B cell (primary cell): Measurements from ENCODE around the gene SARM1. TPM values are rescaled to one million over a fixed set of nuclear protein-coding genes. Genes with fewer than 3 reads are reported as not detected.

Experiments
- ATAC-seq: fragments of 200-7000 bp; cut with Tn5 transposase; one replicate; pipeline ENCODE4 v1.10.0; 2021; ENCODE audit warnings: low read depth, mild to moderate bottlenecking, moderate number of reproducible peaks, moderate library complexity
- CTCF ChIA-PET: fragments of 350-600 bp; sonication (Branson Sonifier 250); formaldehyde crosslinking; loops from one replicate; lab custom pipeline; 2021; ENCODE audit warnings: antibody characterized with exemption, inconsistent platforms; lab: Charles Lee
- POLR2A ChIA-PET: fragments of 350-600 bp; sonication (Branson Sonifier 250); formaldehyde crosslinking; loops from one replicate; lab custom pipeline; 2021; ENCODE audit warnings: antibody characterized with exemption; lab: Charles Lee
- DNase-seq: peaks from one replicate; pipeline ENCODE4 v3.0.0; 2013
- H2AFZ ChIP-seq: 2 replicates; pipeline ENCODE4 v1.6.1; 2012; ENCODE audit warnings: mild to moderate bottlenecking, low read depth, low read length; ENCODE audit not compliant: insufficient read depth, poor library complexity, severe bottlenecking
- H3K27ac ChIP-seq, 2 donors: 1 replicate in 1 of 2; 2 replicates in 1 of 2; pipeline ENCODE4 v1.5.1; 2012 to 2013; ENCODE audit warnings: low read length in 2 of 2, mild to moderate bottlenecking in 2 of 2, moderate library complexity in 1 of 2
- H3K27me3 ChIP-seq, 4 experiments: fragments of 200-600 bp in 1 of 4; sonication (generic) in 1 of 4; replicated peaks in 1 of 4; 1 replicate in 2 of 4; 2 replicates in 2 of 4; pipeline versions ENCODE4 v1.6.1 to v1.7.0; 2013 to 2016; ENCODE audit warnings: low read length in 3 of 4, mild to moderate bottlenecking in 2 of 4, mixed read lengths in 1 of 4, moderate library complexity in 1 of 4; ENCODE audit not compliant: insufficient read depth in 4 of 4, control insufficient read depth in 3 of 4; ENCODE audit errors: control extremely low read depth in 1 of 4
- H3K36me3 ChIP-seq, 2 experiments: replicated peaks in 1 of 2; 1 replicate in 1 of 2; 2 replicates in 1 of 2; pipeline versions ENCODE4 v1.6.1 to v1.7.1; 2013; ENCODE audit warnings: low read length in 1 of 2; ENCODE audit not compliant: insufficient read depth in 2 of 2, control insufficient read depth in 1 of 2; ENCODE audit errors: control extremely low read depth in 1 of 2, extremely low read depth in 1 of 2
- H3K4me1 ChIP-seq, 2 donors: fragments of 200-600 bp in 1 of 2; sonication (generic) in 1 of 2; 1 replicate in 1 of 2; 2 replicates in 1 of 2; pipeline versions ENCODE4 v1.5.1 to v1.6.1; 2013 to 2017; ENCODE audit warnings: low read length in 2 of 2; ENCODE audit not compliant: control insufficient read depth in 2 of 2, insufficient read depth in 2 of 2
- H3K4me2 ChIP-seq: replicated peaks from 2 replicates; pipeline ENCODE3; 2012; ENCODE audit warnings: mild to moderate bottlenecking, low read depth, low read length; ENCODE audit not compliant: poor library complexity, severe bottlenecking
- H3K4me3 ChIP-seq, 5 experiments: fragments of 200-600 bp in 1 of 5; sonication (generic) in 1 of 5; 1 replicate in 3 of 5; 2 replicates in 2 of 5; pipeline versions ENCODE4 v1.5.1 to v1.7.0; 2011 to 2016; ENCODE audit warnings: low read length in 4 of 5, mild to moderate bottlenecking in 4 of 5, low read depth in 2 of 5, control low read depth in 1 of 5, moderate library complexity in 1 of 5; ENCODE audit not compliant: insufficient read depth in 1 of 5; ENCODE audit errors: control extremely low read depth in 1 of 5, extremely low read depth in 1 of 5
- H3K79me2 ChIP-seq: fragments of 200-600 bp; sonication (generic); one replicate; pipeline ENCODE4 v1.6.0; 2016; ENCODE audit warnings: low read length; ENCODE audit not compliant: control insufficient read depth, insufficient read depth
- H3K9ac ChIP-seq: fragments of 200-600 bp; sonication (generic); 2 replicates; pipeline ENCODE4 v1.6.1; 2017; ENCODE audit warnings: mild to moderate bottlenecking, low read length, moderate library complexity
- H3K9me3 ChIP-seq, 3 donors: one replicate each; pipeline versions ENCODE4 v1.6.1 to v1.7.1; 2013; ENCODE audit warnings: low read length in 2 of 3; ENCODE audit not compliant: control insufficient read depth in 2 of 3, insufficient read depth in 1 of 3; ENCODE audit errors: control extremely low read depth in 1 of 3
- H4K20me1 ChIP-seq: 2 replicates; pipeline ENCODE4 v1.6.0; 2012; ENCODE audit warnings: mild to moderate bottlenecking, low read length; ENCODE audit not compliant: insufficient read depth, control insufficient read depth, poor library complexity, severe bottlenecking
- H3K27ac Mint-ChIP-seq: one replicate; pipeline ENCODE4 v1.8.0; 2021; ENCODE audit warnings: mixed read lengths
- H3K27me3 Mint-ChIP-seq: one replicate; pipeline ENCODE4 v1.8.0; 2021; ENCODE audit warnings: mixed read lengths
- H3K4me1 Mint-ChIP-seq: one replicate; pipeline ENCODE4 v1.8.0; 2021; ENCODE audit warnings: mixed read lengths
- H3K4me3 Mint-ChIP-seq: one replicate; pipeline ENCODE4 v1.8.0; 2021; ENCODE audit warnings: mixed read lengths
- H3K9me3 Mint-ChIP-seq: one replicate; pipeline ENCODE4 v1.8.0; 2022; ENCODE audit warnings: mixed read lengths; ENCODE audit not compliant: insufficient read depth
- CTCF ChIP-seq: fragments of 200-600 bp; IDR thresholded peaks from one replicate; pipeline ENCODE4 v1.8.0; 2022; ENCODE audit warnings: antibody characterized with exemption, mild to moderate bottlenecking
- EZH2 ChIP-seq: IDR thresholded peaks from 2 replicates; pipeline ENCODE4 v1.6.1; 2012; ENCODE audit warnings: borderline replicate concordance, low read depth, mild to moderate bottlenecking, moderate library complexity, low read length; ENCODE audit not compliant: insufficient read depth, poor library complexity, severe bottlenecking
- WGBS: methylation state at CpG from one replicate; pipeline ENCODE4 v1.1.5; 2013; ENCODE audit warnings: missing lambda C conversion rate; ENCODE audit not compliant: insufficient coverage; 5-methylcytosine and 5-hydroxymethylcytosine counted together
- intact Hi-C: fragments of 100-400 bp; cut with micrococcal nuclease; formaldehyde crosslinking; loops from one replicate; pipeline ENCODE4 v1.10.0; 2022
- polyA plus RNA-seq: library from polyadenylated mRNA; depleted of rRNA; stranded (reverse); fragments of >200 nt; gene quantifications from 2 replicates; pipeline ENCODE4 v1.2.3, GENCODE V29; 2012
- total RNA-seq, 2 donors: library from RNA; stranded (reverse); fragments of 120-200 nt in 1 of 2; gene quantifications; 1 replicate in 1 of 2; 2 replicates in 1 of 2; pipeline versions ENCODE4 v1.2.3 to v1.2.4, GENCODE V29; 2013 to 2022

SARM1 gene
- total and polyA plus RNA-seq, 2 donors (not counting 1 experiment from before 2014, with no cell fraction given), result 22.5 to 32.8 TPM

- no peaks in the 10 kb centered on the region for H3K79me2 ChIP-seq
- intact Hi-C loops, result no loop called here
- DNase-seq, result no peak
- POLR2A ChIA-PET, result no interaction called here
- H3K36me3 ChIP-seq, result peaks cover 0 to 27% of the 10 kb centered on the region in 2 experiments
- CTCF ChIA-PET, result no interaction called here
- no peak overlapping the region for H3K27ac Mint-ChIP-seq
- H3K4me3 Mint-ChIP-seq, result no peak overlapping the region
- no peaks in the 10 kb centered on the region for H3K4me1 ChIP-seq
- H4K20me1 ChIP-seq, result no peaks in the 10 kb centered on the region
- 96% methylated on average over 4 of the region's 5 CpGs for WGBS
- no peak overlapping the region for H3K27ac ChIP-seq
- no peak for TF ChIP-seq EZH2
- TF ChIP-seq CTCF, result no peak
- H3K9ac ChIP-seq, result no peak overlapping the region
- peaks cover 5% of the 10 kb centered on the region for H3K4me1 Mint-ChIP-seq
- H2AFZ ChIP-seq, result no peak overlapping the region
- H3K27me3 ChIP-seq, result no peaks in the 10 kb centered on the region
- ATAC-seq, result no peak
- no peaks in the 10 kb centered on the region for H3K9me3 Mint-ChIP-seq
- no peaks in the 10 kb centered on the region for H3K27me3 Mint-ChIP-seq
- no peaks in the 10 kb centered on the region for H3K9me3 ChIP-seq
- H3K4me2 ChIP-seq, result no peak overlapping the region
- H3K4me3 ChIP-seq, result no peak overlapping the region
Measured at GRCh38 chr17:28325211-28325610, 46.3 kb upstream of the SARM1 start.

GRCh38 chr17:28326114-28326513, 45.4 kb upstream of the SARM1 start:
- H3K9me3 Mint-ChIP-seq, result no peaks in the 10 kb centered on the region
- H3K9ac ChIP-seq, result no peak overlapping the region

More at GRCh38 chr17:28326114-28326513, 45.4 kb upstream of the SARM1 start:
- POLR2A ChIA-PET, result no interaction called here
- Mint-ChIP-seq H3K27me3 (no peaks in the 10 kb centered on the region), H3K27ac (no peak overlapping the region), H3K4me3 (no peak overlapping the region), H3K4me1 (peaks cover 5% of the 10 kb centered on the region)
- intact Hi-C loops, result no loop called here
- H2AFZ ChIP-seq, result no peak overlapping the region
- H3K79me2 ChIP-seq, result no peaks in the 10 kb centered on the region
- H3K4me3 ChIP-seq, result no peak overlapping the region
- no peaks in the 10 kb centered on the region for H4K20me1 ChIP-seq
- WGBS, result 98% methylated on average over 7 of the region's 7 CpGs
- TF ChIP-seq EZH2 (no peak), CTCF (no peak)
- H3K4me1 ChIP-seq, result no peaks in the 10 kb centered on the region
- H3K27me3 ChIP-seq, result no peaks in the 10 kb centered on the region
- peaks cover 0 to 36% of the 10 kb centered on the region in 2 experiments for H3K36me3 ChIP-seq
- CTCF ChIA-PET, result no interaction called here
- ATAC-seq, result no peak
- no peak for DNase-seq
- no peaks in the 10 kb centered on the region for H3K9me3 ChIP-seq
- H3K27ac ChIP-seq, result no peak overlapping the region
- H3K4me2 ChIP-seq, result no peak overlapping the region
